HepG2 (cell line): ENCODE data around the gene EYA2.

Experiments used
- CBX2 ChIP-seq, 2 experiments: fragments of 200-600 bp in 1 of 2; sonication (generic); formaldehyde crosslinking in 1 of 2; IDR thresholded peaks; 2 replicates each; pipeline versions ENCODE4 v1.7.0 to v1.8.1; 2018 to 2022; ENCODE audit warnings: low read depth in 2 of 2, low read length in 1 of 2, mild to moderate bottlenecking in 1 of 2, missing genetic modification reagents in 1 of 2
- JARID2 ChIP-seq: sonication (generic); formaldehyde crosslinking; IDR thresholded peaks from 2 replicates; pipeline ENCODE4 v1.8.1; 2023; ENCODE audit warnings: missing genetic modification reagents, inconsistent platforms; ENCODE audit not compliant: insufficient replicate concordance
- NONO ChIP-seq, 2 experiments: fragments of 450-650 bp in 1 of 2; sonication (generic) in 1 of 2; formaldehyde crosslinking in 1 of 2; IDR thresholded peaks in 1 of 2; conservative IDR thresholded peaks in 1 of 2; 2 replicates each; pipeline versions ENCODE4 v1.6.1 to v1.8.0; 2017 to 2022; ENCODE audit warnings: mild to moderate bottlenecking in 1 of 2, missing genetic modification reagents in 1 of 2, moderate library complexity in 1 of 2
- POLR2AphosphoS5 ChIP-seq: IDR thresholded peaks from 2 replicates; pipeline ENCODE4 v1.6.1; 2012; ENCODE audit warnings: low read depth, low read length
- RFX1 ChIP-seq: fragments of 450-650 bp; IDR thresholded peaks from 2 replicates; pipeline ENCODE4 v1.6.1; 2017
- SP4 ChIP-seq: sonication (generic); formaldehyde crosslinking; IDR thresholded peaks from 2 replicates; pipeline ENCODE4 v1.8.1; 2023; ENCODE audit warnings: mild to moderate bottlenecking, missing genetic modification reagents
- XRCC5 ChIP-seq: fragments of 200-400 bp; formaldehyde crosslinking; optimal IDR thresholded peaks from 2 replicates; pipeline ENCODE3; 2017; ENCODE audit warnings: mild to moderate bottlenecking, low read length
- TF ChIP-seq, protein P1 (sequence below): sonication (generic); formaldehyde crosslinking; IDR thresholded peaks from 2 replicates; pipeline ENCODE4 v1.4.0; 2020; ENCODE audit warnings: mild to moderate bottlenecking, missing genetic modification reagents
- TF ChIP-seq, protein P2 (sequence below): sonication (generic); formaldehyde crosslinking; IDR thresholded peaks from 2 replicates; pipeline ENCODE4 v1.5.0; 2020; ENCODE audit warnings: missing genetic modification reagents
- TF ChIP-seq, protein P3 (sequence below): sonication (generic); formaldehyde crosslinking; IDR thresholded peaks from 2 replicates; pipeline ENCODE4 v1.5.0; 2020; ENCODE audit warnings: missing genetic modification reagents
- TF ChIP-seq, protein P4 (sequence below): sonication (generic); formaldehyde crosslinking; IDR thresholded peaks from 2 replicates; pipeline ENCODE4 v1.5.0; 2020; ENCODE audit warnings: mild to moderate bottlenecking, missing genetic modification reagents
- TF ChIP-seq, protein P5 (sequence below): sonication (generic); formaldehyde crosslinking; IDR thresholded peaks from 2 replicates; pipeline ENCODE4 v1.5.0; 2020; ENCODE audit warnings: mild to moderate bottlenecking, missing genetic modification reagents, moderate library complexity

DNA sequence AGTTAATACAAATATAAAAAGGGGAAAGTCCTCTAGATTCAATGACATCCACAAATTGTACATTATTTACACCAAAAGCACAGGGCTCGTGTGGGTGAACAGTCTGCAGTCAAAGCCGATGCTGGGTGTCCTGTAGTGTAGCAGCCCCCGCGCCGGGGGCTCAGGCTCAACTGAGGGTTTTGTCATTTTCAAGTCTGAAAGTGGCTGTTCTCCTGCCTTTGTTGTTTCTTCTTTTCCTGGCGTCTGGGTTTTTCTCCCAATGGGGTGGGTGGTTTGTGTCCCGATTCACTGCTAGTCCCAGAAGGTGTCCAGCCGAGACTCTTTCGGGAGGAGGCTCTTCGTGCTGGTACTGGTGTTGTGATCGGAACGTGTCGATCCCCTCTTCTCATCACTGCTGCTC lies 315.8 kb downstream of the EYA2 start:
- TF ChIP-seq, protein P1, sequence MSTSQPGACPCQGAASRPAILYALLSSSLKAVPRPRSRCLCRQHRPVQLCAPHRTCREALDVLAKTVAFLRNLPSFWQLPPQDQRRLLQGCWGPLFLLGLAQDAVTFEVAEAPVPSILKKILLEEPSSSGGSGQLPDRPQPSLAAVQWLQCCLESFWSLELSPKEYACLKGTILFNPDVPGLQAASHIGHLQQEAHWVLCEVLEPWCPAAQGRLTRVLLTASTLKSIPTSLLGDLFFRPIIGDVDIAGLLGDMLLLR: no peak
- TF ChIP-seq CBX2 (IDR thresholded peaks at IDR 0.05; ENCODE audit: low read depth, low read length) (no peak), CBX2 (CRISPR knock-in tag; IDR thresholded peaks at IDR 0.05; ENCODE audit: low read depth) (no peak), XRCC5 (no peak), POLR2AphosphoS5 (no peak), SP4 (no peak), NONO (IDR thresholded peaks at IDR 0.05) (no peak), NONO (CRISPR knock-in tag; conservative IDR thresholded peaks at IDR 0.05) (no peak), JARID2 (CRISPR knock-in tag) (no peak), RFX1 (no peak)
- TF ChIP-seq, protein P2, sequence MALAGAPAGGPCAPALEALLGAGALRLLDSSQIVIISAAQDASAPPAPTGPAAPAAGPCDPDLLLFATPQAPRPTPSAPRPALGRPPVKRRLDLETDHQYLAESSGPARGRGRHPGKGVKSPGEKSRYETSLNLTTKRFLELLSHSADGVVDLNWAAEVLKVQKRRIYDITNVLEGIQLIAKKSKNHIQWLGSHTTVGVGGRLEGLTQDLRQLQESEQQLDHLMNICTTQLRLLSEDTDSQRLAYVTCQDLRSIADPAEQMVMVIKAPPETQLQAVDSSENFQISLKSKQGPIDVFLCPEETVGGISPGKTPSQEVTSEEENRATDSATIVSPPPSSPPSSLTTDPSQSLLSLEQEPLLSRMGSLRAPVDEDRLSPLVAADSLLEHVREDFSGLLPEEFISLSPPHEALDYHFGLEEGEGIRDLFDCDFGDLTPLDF (CRISPR knock-in tag): no peak
- TF ChIP-seq, protein P3, sequence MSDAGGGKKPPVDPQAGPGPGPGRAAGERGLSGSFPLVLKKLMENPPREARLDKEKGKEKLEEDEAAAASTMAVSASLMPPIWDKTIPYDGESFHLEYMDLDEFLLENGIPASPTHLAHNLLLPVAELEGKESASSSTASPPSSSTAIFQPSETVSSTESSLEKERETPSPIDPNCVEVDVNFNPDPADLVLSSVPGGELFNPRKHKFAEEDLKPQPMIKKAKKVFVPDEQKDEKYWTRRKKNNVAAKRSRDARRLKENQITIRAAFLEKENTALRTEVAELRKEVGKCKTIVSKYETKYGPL (CRISPR knock-in tag): no peak
- TF ChIP-seq, protein P4, sequence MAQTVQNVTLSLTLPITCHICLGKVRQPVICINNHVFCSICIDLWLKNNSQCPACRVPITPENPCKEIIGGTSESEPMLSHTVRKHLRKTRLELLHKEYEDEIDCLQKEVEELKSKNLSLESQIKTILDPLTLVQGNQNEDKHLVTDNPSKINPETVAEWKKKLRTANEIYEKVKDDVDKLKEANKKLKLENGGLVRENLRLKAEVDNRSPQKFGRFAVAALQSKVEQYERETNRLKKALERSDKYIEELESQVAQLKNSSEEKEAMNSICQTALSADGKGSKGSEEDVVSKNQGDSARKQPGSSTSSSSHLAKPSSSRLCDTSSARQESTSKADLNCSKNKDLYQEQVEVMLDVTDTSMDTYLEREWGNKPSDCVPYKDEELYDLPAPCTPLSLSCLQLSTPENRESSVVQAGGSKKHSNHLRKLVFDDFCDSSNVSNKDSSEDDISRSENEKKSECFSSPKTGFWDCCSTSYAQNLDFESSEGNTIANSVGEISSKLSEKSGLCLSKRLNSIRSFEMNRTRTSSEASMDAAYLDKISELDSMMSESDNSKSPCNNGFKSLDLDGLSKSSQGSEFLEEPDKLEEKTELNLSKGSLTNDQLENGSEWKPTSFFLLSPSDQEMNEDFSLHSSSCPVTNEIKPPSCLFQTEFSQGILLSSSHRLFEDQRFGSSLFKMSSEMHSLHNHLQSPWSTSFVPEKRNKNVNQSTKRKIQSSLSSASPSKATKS (CRISPR knock-in tag): no peak
- TF ChIP-seq, protein P5, sequence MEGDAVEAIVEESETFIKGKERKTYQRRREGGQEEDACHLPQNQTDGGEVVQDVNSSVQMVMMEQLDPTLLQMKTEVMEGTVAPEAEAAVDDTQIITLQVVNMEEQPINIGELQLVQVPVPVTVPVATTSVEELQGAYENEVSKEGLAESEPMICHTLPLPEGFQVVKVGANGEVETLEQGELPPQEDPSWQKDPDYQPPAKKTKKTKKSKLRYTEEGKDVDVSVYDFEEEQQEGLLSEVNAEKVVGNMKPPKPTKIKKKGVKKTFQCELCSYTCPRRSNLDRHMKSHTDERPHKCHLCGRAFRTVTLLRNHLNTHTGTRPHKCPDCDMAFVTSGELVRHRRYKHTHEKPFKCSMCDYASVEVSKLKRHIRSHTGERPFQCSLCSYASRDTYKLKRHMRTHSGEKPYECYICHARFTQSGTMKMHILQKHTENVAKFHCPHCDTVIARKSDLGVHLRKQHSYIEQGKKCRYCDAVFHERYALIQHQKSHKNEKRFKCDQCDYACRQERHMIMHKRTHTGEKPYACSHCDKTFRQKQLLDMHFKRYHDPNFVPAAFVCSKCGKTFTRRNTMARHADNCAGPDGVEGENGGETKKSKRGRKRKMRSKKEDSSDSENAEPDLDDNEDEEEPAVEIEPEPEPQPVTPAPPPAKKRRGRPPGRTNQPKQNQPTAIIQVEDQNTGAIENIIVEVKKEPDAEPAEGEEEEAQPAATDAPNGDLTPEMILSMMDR: no peak
